ENCODE measurements around the gene MKRN2.
"Not testable (repeated sequence)": the region's sequence is repeated elsewhere in the genome, so short reads cannot be mapped to it uniquely, and the experiment has no call there.

MKRN2 gene

GRCh38 chr3:12556690-12557472 lies at the start of gene MKRN2:
MKRN2 (plus strand) TSS chr3:12557087; CDS start chr3:12557151, 64 bp downstream.
- peak; percentile 93 for DNase-seq (ENCODE audit: low spot score)

- peak; percentile 43 for DNase-seq (ENCODE audit: low spot score)
Observed at GRCh38 chr3:12507591-12508281, 49.2 kb upstream of the MKRN2 start.

- peak; percentile 86 for DNase-seq (ENCODE audit: low spot score)
Observed at GRCh38 chr3:12508291-12508700, 48.6 kb upstream of the MKRN2 start.

GRCh38 chr3:12509466-12509865 lies 47.4 kb upstream of the MKRN2 start:
- DNase-seq (ENCODE audit: low spot score), result no peak

- DNase-seq (ENCODE audit: low spot score), result no peak
Observed at GRCh38 chr3:12512534-12513118, 44.3 kb upstream of the MKRN2 start.

GRCh38 chr3:12513694-12514446 lies 43.0 kb upstream of the MKRN2 start:
- DNase-seq (ENCODE audit: low spot score), result no peak

GRCh38 chr3:12515631-12516030 lies 41.3 kb upstream of the MKRN2 start:
- DNase-seq (ENCODE audit: low spot score), result no peak

GRCh38 chr3:12516873-12517272 lies 40.0 kb upstream of the MKRN2 start:
- DNase-seq (ENCODE audit: low spot score), result no peak

GRCh38 chr3:12518261-12519028 lies 38.4 kb upstream of the MKRN2 start:
- DNase-seq (ENCODE audit: low spot score), result no peak

- DNase-seq (ENCODE audit: low spot score), result no peak
Observed at GRCh38 chr3:12521010-12521409, 35.9 kb upstream of the MKRN2 start.

GRCh38 chr3:12522721-12523120 lies 34.2 kb upstream of the MKRN2 start:
- DNase-seq (ENCODE audit: low spot score), result no peak

- no peak for DNase-seq (ENCODE audit: low spot score)
Observed at GRCh38 chr3:12527757-12528143, 29.1 kb upstream of the MKRN2 start.

- no peak for DNase-seq (ENCODE audit: low spot score)
Observed at GRCh38 chr3:12532182-12532581, 24.7 kb upstream of the MKRN2 start.

- DNase-seq (ENCODE audit: low spot score), result no peak
Observed at GRCh38 chr3:12536423-12536822, 20.5 kb upstream of the MKRN2 start.

- no peak for DNase-seq (ENCODE audit: low spot score)
Observed at GRCh38 chr3:12541625-12542024, 15.3 kb upstream of the MKRN2 start.

GRCh38 chr3:12543497-12543896 lies 13.4 kb upstream of the MKRN2 start:
- not testable (repeated sequence) for DNase-seq (ENCODE audit: low spot score)

GRCh38 chr3:12544652-12545472 lies 12.0 kb upstream of the MKRN2 start:
- no peak for DNase-seq (ENCODE audit: low spot score)

GRCh38 chr3:12545473-12545791 lies 11.5 kb upstream of the MKRN2 start, which contains the start of gene MKRN2OS:
MKRN2OS (minus strand) TSS chr3:12545499; CDS start chr3:12545464, 35 bp downstream.
- DNase-seq (ENCODE audit: low spot score), result no peak

- DNase-seq (ENCODE audit: low spot score), result no peak
Observed at GRCh38 chr3:12549971-12550760, 6.7 kb upstream of the MKRN2 start.

- DNase-seq (ENCODE audit: low spot score), result peak; percentile 30
Observed at GRCh38 chr3:12553921-12554391, 2.9 kb upstream of the MKRN2 start.
